ENCODE results near the gene KLF18. TPM values are rescaled to one million over a fixed set of nuclear protein-coding genes. Genes with fewer than 3 reads are reported as not detected.
A peak's percentile ranks its signal among the peaks of the same experiment; 100 is the strongest.

The KLF18 gene
- total RNA-seq, 4 donors from 2014 or later = not detected

DNA sequence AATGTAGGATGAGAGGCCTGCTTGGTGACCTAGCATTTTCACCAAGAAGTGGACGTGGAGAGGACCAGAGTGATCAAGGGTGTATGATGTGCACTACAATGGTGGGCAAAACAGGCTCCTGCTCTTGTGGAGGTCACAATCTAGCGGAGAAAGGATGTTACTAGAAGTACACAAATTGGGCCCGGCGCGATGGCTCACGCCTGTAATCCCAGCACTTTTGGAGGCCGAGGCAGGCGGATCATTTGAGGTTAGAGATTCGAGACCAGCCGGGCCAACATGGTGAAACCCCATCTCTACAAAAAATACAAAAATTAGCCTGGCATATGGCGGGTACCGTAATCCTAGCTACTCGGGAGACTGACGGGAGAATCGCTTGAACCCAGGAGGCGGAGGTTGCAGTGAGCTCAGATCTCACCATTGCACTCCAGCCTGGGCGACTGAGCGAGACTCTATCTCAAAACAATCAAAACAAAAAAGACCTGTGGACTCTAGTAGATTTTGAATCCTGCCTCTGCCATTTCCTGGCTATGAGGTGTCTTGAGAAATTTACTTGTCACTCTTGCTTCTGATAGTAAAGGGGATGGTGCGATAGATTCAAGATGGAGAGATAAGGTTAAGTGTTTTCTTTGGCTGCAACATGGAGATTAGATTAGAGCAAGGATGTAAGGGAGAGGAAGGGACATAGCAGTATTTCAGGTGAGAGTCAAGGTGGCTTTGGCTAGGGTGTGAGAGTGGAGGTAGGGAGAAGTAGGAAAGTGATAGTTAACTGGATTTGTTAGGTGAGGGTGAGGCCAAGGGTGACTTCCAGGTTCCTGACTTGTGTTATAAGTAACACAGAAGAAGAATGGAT lies 7.1 kb downstream of the KLF18 start:
- intact Hi-C loops (cut with DNase I; ENCODE audit: low total_unique reads) = no loop called here
- DNase-seq (ENCODE audit: low spot score in 2 of 2) = peak in 1 of 2 donors; percentile 66
- TF ChIP-seq POLR2A (IDR thresholded peaks at IDR 0.05) = no peak
- TF ChIP-seq, protein P1, sequence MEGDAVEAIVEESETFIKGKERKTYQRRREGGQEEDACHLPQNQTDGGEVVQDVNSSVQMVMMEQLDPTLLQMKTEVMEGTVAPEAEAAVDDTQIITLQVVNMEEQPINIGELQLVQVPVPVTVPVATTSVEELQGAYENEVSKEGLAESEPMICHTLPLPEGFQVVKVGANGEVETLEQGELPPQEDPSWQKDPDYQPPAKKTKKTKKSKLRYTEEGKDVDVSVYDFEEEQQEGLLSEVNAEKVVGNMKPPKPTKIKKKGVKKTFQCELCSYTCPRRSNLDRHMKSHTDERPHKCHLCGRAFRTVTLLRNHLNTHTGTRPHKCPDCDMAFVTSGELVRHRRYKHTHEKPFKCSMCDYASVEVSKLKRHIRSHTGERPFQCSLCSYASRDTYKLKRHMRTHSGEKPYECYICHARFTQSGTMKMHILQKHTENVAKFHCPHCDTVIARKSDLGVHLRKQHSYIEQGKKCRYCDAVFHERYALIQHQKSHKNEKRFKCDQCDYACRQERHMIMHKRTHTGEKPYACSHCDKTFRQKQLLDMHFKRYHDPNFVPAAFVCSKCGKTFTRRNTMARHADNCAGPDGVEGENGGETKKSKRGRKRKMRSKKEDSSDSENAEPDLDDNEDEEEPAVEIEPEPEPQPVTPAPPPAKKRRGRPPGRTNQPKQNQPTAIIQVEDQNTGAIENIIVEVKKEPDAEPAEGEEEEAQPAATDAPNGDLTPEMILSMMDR (IDR thresholded peaks at IDR 0.05) = no peak
- no peak overlapping the region for H3K4me3 ChIP-seq (ENCODE audit: low read depth, poor library complexity, severe bottlenecking)
- 93% methylated on average over 19 of the region's 19 CpGs for WGBS, 2 donors

DNA sequence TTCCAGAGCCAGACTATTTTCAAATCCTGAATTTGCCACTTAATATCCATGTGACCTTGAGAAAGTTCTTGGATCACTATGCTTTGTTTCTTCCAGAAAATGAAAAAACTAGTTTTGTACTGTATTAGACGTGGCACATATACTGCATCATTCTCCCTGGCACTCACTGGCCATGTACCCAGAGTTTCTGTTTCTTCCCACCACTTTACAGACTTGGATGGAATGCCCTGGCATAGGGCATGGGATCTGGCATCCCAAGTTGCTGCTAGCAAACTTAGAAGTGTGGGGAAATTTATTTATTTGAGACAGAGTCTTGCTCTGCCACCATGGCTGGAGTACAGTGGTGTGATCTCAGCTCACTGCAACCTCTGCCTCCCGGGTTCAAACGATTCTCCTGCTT lies 10.0 kb downstream of the KLF18 start:
- peak in 1 of 2 donors; percentile 13 for DNase-seq (ENCODE audit: low spot score in 2 of 2)
- H3K4me3 ChIP-seq (ENCODE audit: low read depth, poor library complexity, severe bottlenecking) = no peak overlapping the region
- WGBS, 2 donors = 63 to 84% methylated on average over 3 of the region's 3 CpGs
- intact Hi-C loops (cut with DNase I; ENCODE audit: low total_unique reads) = no loop called here
- TF ChIP-seq, protein P1 (IDR thresholded peaks at IDR 0.05) = no peak
- no peak for TF ChIP-seq POLR2A (IDR thresholded peaks at IDR 0.05)

DNA sequence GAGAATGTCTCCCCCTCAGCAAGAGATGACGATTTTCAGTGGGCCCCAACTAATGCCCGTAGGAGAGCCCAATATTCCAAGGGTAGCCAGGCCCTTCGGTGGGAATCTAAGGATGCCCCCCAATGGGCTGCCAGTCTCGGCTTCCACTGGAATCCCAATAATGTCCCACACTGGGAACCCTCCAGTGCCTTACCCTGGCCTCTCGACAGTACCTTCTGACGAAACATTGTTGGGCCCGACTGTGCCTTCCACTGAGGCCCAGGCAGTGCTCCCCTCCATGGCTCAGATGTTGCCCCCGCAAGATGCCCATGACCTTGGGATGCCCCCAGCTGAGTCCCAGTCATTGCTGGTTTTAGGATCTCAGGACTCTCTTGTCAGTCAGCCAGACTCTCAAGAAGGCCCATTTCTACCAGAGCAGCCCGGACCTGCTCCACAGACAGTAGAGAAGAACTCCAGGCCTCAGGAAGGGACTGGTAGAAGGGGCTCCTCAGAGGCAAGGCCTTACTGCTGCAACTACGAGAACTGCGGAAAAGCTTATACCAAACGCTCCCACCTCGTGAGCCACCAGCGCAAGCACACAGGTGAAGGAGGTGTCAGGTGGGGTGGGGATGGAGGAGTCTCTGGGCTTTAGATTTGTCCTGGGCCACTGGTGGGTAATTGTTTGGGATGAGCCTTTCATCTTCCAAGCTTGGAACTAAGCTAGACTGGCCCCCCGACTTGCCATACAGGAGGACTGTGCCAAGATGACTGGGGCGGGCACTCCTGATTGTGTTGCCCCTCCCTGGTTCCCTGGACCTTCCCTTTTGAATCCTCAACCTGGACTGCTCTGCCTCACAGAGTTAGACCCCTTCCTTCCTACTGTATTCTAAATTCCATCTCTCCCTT lies 11.6 kb downstream of the KLF18 start:
- intact Hi-C loops (cut with DNase I; ENCODE audit: low total_unique reads) = no loop called here
- no peak overlapping the region for H3K4me3 ChIP-seq (ENCODE audit: low read depth, poor library complexity, severe bottlenecking)
- WGBS, 2 donors = 88 to 89% methylated on average over 16 of the region's 16 CpGs
- no peak for TF ChIP-seq POLR2A (IDR thresholded peaks at IDR 0.05)
- TF ChIP-seq, protein P1 (IDR thresholded peaks at IDR 0.05) = no peak
- peak in 1 of 2 donors; percentile 60 for DNase-seq (ENCODE audit: low spot score in 2 of 2)

DNA sequence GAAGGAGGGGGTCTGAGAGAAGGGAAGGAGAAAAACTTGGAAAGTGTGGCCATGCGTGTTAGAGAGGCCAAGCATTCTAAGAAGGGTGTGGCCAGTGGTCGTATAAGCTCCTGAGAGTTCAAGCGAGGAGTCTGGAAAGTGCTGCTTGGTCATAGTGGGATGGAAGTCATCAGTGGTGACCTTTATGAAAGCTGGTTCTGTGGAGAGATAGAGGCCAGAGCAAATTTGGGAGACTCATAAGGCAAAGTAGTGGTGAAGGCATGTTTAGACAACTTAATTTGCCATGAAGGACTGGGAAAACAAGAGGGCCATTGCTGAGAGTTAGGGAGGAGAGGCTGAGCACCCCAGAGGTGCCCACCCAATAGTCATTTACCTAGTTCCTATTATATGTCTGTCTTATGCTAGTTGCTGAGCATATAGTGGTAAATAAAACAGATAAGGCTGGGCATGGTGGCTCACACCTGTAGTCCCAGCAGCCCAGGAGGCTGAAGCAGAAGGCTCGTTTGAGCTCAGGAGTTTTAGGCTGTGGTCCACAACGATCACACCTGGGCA lies 21.0 kb downstream of the KLF18 start:
- no peak for DNase-seq (ENCODE audit: low spot score in 2 of 2)
- no peak for TF ChIP-seq POLR2A (IDR thresholded peaks at IDR 0.05)
- TF ChIP-seq, protein P1 (IDR thresholded peaks at IDR 0.05) = no peak
- WGBS, 2 donors = 75 to 76% methylated on average over 5 of the region's 5 CpGs

DNA sequence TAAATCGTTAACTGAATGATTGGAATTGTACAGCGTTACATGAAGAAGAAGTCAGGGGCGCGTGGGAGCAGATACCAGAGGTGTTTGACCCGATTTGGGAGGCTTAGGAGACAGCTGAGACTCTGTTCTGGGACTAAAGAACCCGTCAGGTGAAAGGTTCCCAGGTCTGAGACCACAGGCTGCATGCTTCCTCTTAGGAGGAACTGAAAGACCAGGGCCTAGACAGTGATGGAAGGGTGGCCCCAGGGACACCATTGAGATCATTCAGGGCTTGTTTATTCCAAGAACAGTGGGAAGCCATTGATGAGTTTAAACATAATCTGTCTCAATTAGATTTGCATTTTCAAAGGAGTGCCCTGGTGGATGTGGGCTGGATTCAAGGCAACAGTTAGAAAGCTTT lies 21.9 kb downstream of the KLF18 start:
- no peak overlapping the region for H3K4me3 ChIP-seq (ENCODE audit: low read depth, poor library complexity, severe bottlenecking)
- 81 to 90% methylated on average over 6 of the region's 6 CpGs for WGBS, 2 donors
- TF ChIP-seq, protein P1 (IDR thresholded peaks at IDR 0.05) = no peak
- TF ChIP-seq POLR2A (IDR thresholded peaks at IDR 0.05) = no peak
- intact Hi-C loops (cut with DNase I; ENCODE audit: low total_unique reads) = no loop called here
- DNase-seq (ENCODE audit: low spot score in 2 of 2) = peak in 1 of 2 donors; percentile 28

More for the DNA sequence above, 21.0 kb downstream of the KLF18 start:
- H3K4me3 ChIP-seq (ENCODE audit: low read depth, poor library complexity, severe bottlenecking) = no peak overlapping the region
- intact Hi-C loops (cut with DNase I; ENCODE audit: low total_unique reads) = no loop called here
